ENCODE results near the gene KCNMA1. TPM values are rescaled to one million over a fixed set of nuclear protein-coding genes. Genes with fewer than 3 reads are reported as not detected.

The KCNMA1 gene
- total and polyA plus RNA-seq, 10 of the 15 experiments (the other 5 are each of a cell fraction or from before 2014, with no cell fraction given), result 8.5 to 77.0 (median 21.3) TPM

DNA sequence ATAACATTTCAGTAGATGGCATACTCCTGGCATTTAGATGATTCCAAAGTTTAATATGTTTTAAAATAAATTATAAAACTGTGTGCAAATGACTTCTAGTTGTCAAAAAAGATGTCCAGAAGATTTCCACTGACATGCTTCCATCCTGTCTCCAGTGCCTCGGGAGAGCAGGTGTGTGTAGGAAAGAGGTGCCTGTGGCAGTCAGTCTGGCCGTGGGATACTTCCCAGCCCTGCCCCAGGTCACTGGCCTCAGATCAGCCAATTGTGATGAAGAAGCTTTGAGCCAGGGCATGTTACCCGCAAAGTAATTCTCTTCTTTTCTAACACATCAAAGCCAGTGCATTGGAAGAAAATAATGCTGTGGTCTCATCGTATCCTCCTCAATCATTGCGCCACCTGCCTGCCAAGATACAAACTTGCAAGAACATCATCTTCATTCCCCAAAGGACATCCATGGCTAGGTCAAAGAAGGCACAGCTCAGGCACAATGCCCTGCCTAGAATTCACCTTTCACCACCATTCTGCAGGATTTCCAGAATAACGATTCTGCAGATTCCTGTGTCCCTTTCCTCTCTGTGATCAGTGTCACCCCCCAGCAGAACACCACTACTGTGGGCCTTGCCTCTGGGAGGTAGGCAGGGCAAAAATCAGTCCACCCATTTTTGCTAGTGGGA lies 6.3 kb upstream of the KCNMA1 start:
- ChIA-PET POLR2A (interaction anchor here (0.6 to 1.3 kb wide), 8 partner anchors 11 to 564 kb away, joined by 3 to 6 read pairs (median 3); no protein-coding TSS in a partner anchor), CTCF (interaction anchor here (0.6 to 21.5 kb wide), 43 partner anchors 10 to 549 kb away, joined by 3 to 532 read pairs (median 4); no protein-coding TSS in a partner anchor), SMC1A (ENCODE audit: uncharacterized antibody, unreplicated experiment) (interaction anchor here (0.6 to 13.9 kb wide), 39 partner anchors 10 to 486 kb away, joined by 3 to 291 read pairs (median 4); no protein-coding TSS in a partner anchor), RAD21 (ENCODE audit: unreplicated experiment) (interaction anchor here (0.7 to 16.4 kb wide), 22 partner anchors 10 to 480 kb away, joined by 3 to 290 read pairs (median 5); no protein-coding TSS in a partner anchor)
- in situ Hi-C loops (cut with MboI), result loop anchor here (5.0 kb wide), 3 partner anchors 252 to 477 kb away; no protein-coding TSS in a partner anchor
- H3K9ac ChIP-seq (ENCODE audit: control insufficient read depth, insufficient read depth, low read length), result no peak overlapping the region
- no peak overlapping the region for H3K4me3 ChIP-seq
- H3K36me3 ChIP-seq (ENCODE audit: control insufficient read depth in 2 of 2, insufficient read depth in 2 of 2, low read length in 1 of 2), result no peaks in the 10 kb centered on the region
- intact Hi-C loops (cut with micrococcal nuclease; ENCODE audit: unreplicated experiment), result loop anchor here (1.0 to 5.0 kb wide), 4 partner anchors 67 to 470 kb away; no protein-coding TSS in a partner anchor
- H3K79me2 ChIP-seq (ENCODE audit: control insufficient read depth, insufficient read depth, low read length), result no peaks in the 10 kb centered on the region
- FAIRE-seq (peak; percentile 95), ATAC-seq (peak; percentile 72), DNase-seq (ENCODE audit: low read depth, low spot score) (no peak)
- H3K9me3 ChIP-seq (replicated peaks; ENCODE audit: control insufficient read depth, insufficient read depth, low read length), result no peaks in the 10 kb centered on the region; the same call in 2 of the 3 replicates
- peaks cover 12% of the 10 kb centered on the region for H3K4me1 ChIP-seq (ENCODE audit: control insufficient read depth, insufficient read depth, low read length)
- H3K27me3 ChIP-seq (replicated peaks in 1 of 2; ENCODE audit: control insufficient read depth in 2 of 2, insufficient read depth in 2 of 2, low read length in 1 of 2), result no peaks in the 10 kb centered on the region
- no peak overlapping the region for H2AFZ ChIP-seq (ENCODE audit: control insufficient read depth, low read depth, low read length)
- no TSS peak for BruUV-seq (replicated peaks)
- H3K4me2 ChIP-seq (ENCODE audit: control insufficient read depth, insufficient read depth), result no peak overlapping the region
- H3K27ac ChIP-seq (ENCODE audit: control insufficient read depth, insufficient read depth), result no peak overlapping the region
- WGBS (ENCODE audit: insufficient coverage, insufficient replicate concordance, low lambda C conversion rate, missing lambda C conversion rate), result 25% methylated on average over 6 of the region's 6 CpGs
- H4K20me1 ChIP-seq (ENCODE audit: control insufficient read depth, insufficient read depth), result no peaks in the 10 kb centered on the region
- peak; percentile 79; the same call in 1 of the 2 replicates for TF ChIP-seq CBX5 (IDR thresholded peaks at IDR 0.05; ENCODE audit: low read depth)
- peak; percentile 37; the same call in 1 of the 2 replicates for TF ChIP-seq IKZF1 (conservative IDR thresholded peaks at IDR 0.05)
- no peak for TF ChIP-seq SIX5 (IDR thresholded peaks at IDR 0.05; ENCODE audit: low read depth, low read length, severe bottlenecking)
- TF ChIP-seq BRCA1 (IDR thresholded peaks at IDR 0.05; ENCODE audit: low read depth, low read length), result no peak
- TF ChIP-seq, protein P1, sequence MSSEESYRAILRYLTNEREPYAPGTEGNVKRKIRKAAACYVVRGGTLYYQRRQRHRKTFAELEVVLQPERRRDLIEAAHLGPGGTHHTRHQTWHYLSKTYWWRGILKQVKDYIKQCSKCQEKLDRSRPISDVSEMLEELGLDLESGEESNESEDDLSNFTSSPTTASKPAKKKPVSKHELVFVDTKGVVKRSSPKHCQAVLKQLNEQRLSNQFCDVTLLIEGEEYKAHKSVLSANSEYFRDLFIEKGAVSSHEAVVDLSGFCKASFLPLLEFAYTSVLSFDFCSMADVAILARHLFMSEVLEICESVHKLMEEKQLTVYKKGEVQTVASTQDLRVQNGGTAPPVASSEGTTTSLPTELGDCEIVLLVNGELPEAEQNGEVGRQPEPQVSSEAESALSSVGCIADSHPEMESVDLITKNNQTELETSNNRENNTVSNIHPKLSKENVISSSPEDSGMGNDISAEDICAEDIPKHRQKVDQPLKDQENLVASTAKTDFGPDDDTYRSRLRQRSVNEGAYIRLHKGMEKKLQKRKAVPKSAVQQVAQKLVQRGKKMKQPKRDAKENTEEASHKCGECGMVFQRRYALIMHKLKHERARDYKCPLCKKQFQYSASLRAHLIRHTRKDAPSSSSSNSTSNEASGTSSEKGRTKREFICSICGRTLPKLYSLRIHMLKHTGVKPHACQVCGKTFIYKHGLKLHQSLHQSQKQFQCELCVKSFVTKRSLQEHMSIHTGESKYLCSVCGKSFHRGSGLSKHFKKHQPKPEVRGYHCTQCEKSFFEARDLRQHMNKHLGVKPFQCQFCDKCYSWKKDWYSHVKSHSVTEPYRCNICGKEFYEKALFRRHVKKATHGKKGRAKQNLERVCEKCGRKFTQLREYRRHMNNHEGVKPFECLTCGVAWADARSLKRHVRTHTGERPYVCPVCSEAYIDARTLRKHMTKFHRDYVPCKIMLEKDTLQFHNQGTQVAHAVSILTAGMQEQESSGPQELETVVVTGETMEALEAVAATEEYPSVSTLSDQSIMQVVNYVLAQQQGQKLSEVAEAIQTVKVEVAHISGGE (CRISPR knock-in tag; IDR thresholded peaks at IDR 0.05), result no peak
- TF ChIP-seq NBN (IDR thresholded peaks at IDR 0.05), result 0 out of 2 replicates have a peak, but pooled peaks have one; percentile 27
- TF ChIP-seq MEF2B (IDR thresholded peaks at IDR 0.05; ENCODE audit: partially characterized antibody, poor library complexity, severe bottlenecking), result peak; percentile 42
- TF ChIP-seq RUNX3 (IDR thresholded peaks at IDR 0.05; ENCODE audit: low read length), result peak; percentile 28; the same call in 1 of the 2 replicates
- peak; percentile 52 to 59 for TF ChIP-seq IKZF2 (IDR thresholded peaks at IDR 0.05)
- TF ChIP-seq ZNF384 (IDR thresholded peaks at IDR 0.05; ENCODE audit: borderline replicate concordance, low read depth, low read length), result no peak
- TF ChIP-seq ZNF24 (IDR thresholded peaks at IDR 0.05), result no peak
- TF ChIP-seq, protein P2, sequence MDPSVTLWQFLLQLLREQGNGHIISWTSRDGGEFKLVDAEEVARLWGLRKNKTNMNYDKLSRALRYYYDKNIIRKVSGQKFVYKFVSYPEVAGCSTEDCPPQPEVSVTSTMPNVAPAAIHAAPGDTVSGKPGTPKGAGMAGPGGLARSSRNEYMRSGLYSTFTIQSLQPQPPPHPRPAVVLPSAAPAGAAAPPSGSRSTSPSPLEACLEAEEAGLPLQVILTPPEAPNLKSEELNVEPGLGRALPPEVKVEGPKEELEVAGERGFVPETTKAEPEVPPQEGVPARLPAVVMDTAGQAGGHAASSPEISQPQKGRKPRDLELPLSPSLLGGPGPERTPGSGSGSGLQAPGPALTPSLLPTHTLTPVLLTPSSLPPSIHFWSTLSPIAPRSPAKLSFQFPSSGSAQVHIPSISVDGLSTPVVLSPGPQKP (IDR thresholded peaks at IDR 0.05; ENCODE audit: low read depth, low read length), result no peak
- TF ChIP-seq SMC3 (IDR thresholded peaks at IDR 0.05; ENCODE audit: borderline replicate concordance, low read length), result peak; percentile 71
- TF ChIP-seq LARP7 (IDR thresholded peaks at IDR 0.05), result peak; percentile 55; the same call in 1 of the 2 replicates
- TF ChIP-seq, protein P3, sequence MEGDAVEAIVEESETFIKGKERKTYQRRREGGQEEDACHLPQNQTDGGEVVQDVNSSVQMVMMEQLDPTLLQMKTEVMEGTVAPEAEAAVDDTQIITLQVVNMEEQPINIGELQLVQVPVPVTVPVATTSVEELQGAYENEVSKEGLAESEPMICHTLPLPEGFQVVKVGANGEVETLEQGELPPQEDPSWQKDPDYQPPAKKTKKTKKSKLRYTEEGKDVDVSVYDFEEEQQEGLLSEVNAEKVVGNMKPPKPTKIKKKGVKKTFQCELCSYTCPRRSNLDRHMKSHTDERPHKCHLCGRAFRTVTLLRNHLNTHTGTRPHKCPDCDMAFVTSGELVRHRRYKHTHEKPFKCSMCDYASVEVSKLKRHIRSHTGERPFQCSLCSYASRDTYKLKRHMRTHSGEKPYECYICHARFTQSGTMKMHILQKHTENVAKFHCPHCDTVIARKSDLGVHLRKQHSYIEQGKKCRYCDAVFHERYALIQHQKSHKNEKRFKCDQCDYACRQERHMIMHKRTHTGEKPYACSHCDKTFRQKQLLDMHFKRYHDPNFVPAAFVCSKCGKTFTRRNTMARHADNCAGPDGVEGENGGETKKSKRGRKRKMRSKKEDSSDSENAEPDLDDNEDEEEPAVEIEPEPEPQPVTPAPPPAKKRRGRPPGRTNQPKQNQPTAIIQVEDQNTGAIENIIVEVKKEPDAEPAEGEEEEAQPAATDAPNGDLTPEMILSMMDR (IDR thresholded peaks at IDR 0.05 in 2 of 3, conservative IDR thresholded peaks at IDR 0.05 in 1 of 3; ENCODE audit: control insufficient read depth in 2 of 3, extremely low read depth in 1 of 3, insufficient read depth in 1 of 3, low read depth in 3 of 3, low read length in 3 of 3), result peak; percentile 53 to 65 (median 58); a peak in 5 of 6 replicates
- 0 out of 2 replicates have a peak, but pooled peaks have one; percentile 36 for TF ChIP-seq ZNF217 (IDR thresholded peaks at IDR 0.05)
- TF ChIP-seq SMARCA5 (IDR thresholded peaks at IDR 0.05), result peak; percentile 62; the same call in 1 of the 2 replicates
